GM12874 (cell line): ENCODE measurements around the gene CCDC91.

Experiments
- CTCF ChIP-seq: IDR thresholded peaks from 2 replicates; pipeline ENCODE4 v1.5.1; 2011; ENCODE audit warnings: low read depth, mild to moderate bottlenecking, control low read depth, low read length, moderate library complexity; ENCODE audit not compliant: insufficient read depth

CCDC91 gene

GRCh38 chr12:28550757-28551704 is 360.8 kb downstream of the CCDC91 start:
- no peak for TF ChIP-seq CTCF

GRCh38 chr12:28552251-28552970 is 362.2 kb downstream of the CCDC91 start:
- TF ChIP-seq CTCF: no peak

GRCh38 chr12:28555748-28556147 is 365.5 kb downstream of the CCDC91 start:
- TF ChIP-seq CTCF: no peak

- TF ChIP-seq CTCF: no peak
These were observed 368.0 kb downstream of the CCDC91 start for GRCh38 chr12:28558250-28558649.

GRCh38 chr12:28563286-28563685 is 373.0 kb downstream of the CCDC91 start:
- no peak for TF ChIP-seq CTCF

GRCh38 chr12:28563936-28564335 is 373.7 kb downstream of the CCDC91 start:
- no peak for TF ChIP-seq CTCF

GRCh38 chr12:28568118-28568517 is 377.9 kb downstream of the CCDC91 start:
- no peak for TF ChIP-seq CTCF
